Heart left ventricle (tissue), 16 donors: ENCODE data around the gene TRAIP. TPM values are rescaled to one million over a fixed set of nuclear protein-coding genes. Genes with fewer than 3 reads are reported as not detected.

Experiments used
- ATAC-seq, 4 donors: fragments of 200-7000 bp; cut with Tn5 transposase; one replicate each; pipeline ENCODE4 v1.9.1; 2020 to 2022; ENCODE audit warnings: moderate library complexity in 4 of 4, mild to moderate bottlenecking in 3 of 4, moderate number of reproducible peaks in 1 of 4
- DNase-seq, 5 donors: peaks; one replicate each; pipeline ENCODE4 v3.0.0-alpha.2; 2020
- H3K27ac ChIP-seq, 12 donors: fragments of 200-600 bp; sonication (generic) in 4 of 12; one replicate each; pipeline versions ENCODE4 v1.5.0 to v1.8.0; 2016 to 2022; ENCODE audit warnings: mild to moderate bottlenecking in 2 of 12
- H3K27me3 ChIP-seq, 9 donors: fragments of 200-600 bp; sonication (generic) in 2 of 9; one replicate each; pipeline versions ENCODE4 v1.5.1 to v1.8.0; 2016 to 2022; ENCODE audit warnings: mild to moderate bottlenecking in 3 of 9
- H3K36me3 ChIP-seq, 9 donors: fragments of 200-600 bp; sonication (generic) in 2 of 9; one replicate each; pipeline versions ENCODE4 v1.5.0 to v1.8.0; 2018 to 2022; ENCODE audit warnings: mild to moderate bottlenecking in 2 of 9
- H3K4me1 ChIP-seq, 12 donors: fragments of 200-600 bp; sonication (generic) in 4 of 12; one replicate each; pipeline versions ENCODE4 v1.5.0 to v1.8.0; 2016 to 2022; ENCODE audit warnings: mild to moderate bottlenecking in 3 of 12
- H3K4me3 ChIP-seq, 12 donors: fragments of 200-600 bp; sonication (generic) in 4 of 12; one replicate each; pipeline versions ENCODE4 v1.5.0 to v1.8.0; 2017 to 2022; ENCODE audit warnings: mild to moderate bottlenecking in 9 of 12, moderate library complexity in 4 of 12
- H3K9me3 ChIP-seq, 12 donors: fragments of 200-600 bp; sonication (generic) in 4 of 12; one replicate each; pipeline versions ENCODE4 v1.5.0 to v1.8.0; 2016 to 2022; ENCODE audit warnings: mild to moderate bottlenecking in 1 of 12
- POLR2A ChIP-seq, 2 donors: fragments of 450-650 bp; IDR thresholded peaks; one replicate each; pipeline ENCODE4 v1.6.1; 2017; ENCODE audit warnings: antibody characterized with exemption in 2 of 2, mild to moderate bottlenecking in 2 of 2, moderate library complexity in 2 of 2
- WGBS, 4 donors: extraction: QIAGEN DNeasy Blood & Tissue Kit in 2 of 4; methylation state at CpG; one replicate each; pipeline versions ENCODE4 v1.1.5 to v1.1.7; 2013 to 2018; 5-methylcytosine and 5-hydroxymethylcytosine counted together
- intact Hi-C, 10 donors: fragments of 100-400 bp; cut with DNase I; formaldehyde crosslinking; loops; one replicate each; pipeline versions ENCODE4 v1.11.1 to v1.14.2; 2022
- polyA plus RNA-seq, 2 donors: library from polyadenylated mRNA; stranded (reverse); fragments of 200-250 nt; gene quantifications; one replicate each; pipeline ENCODE4 v1.2.3, GENCODE V29; 2013
- total RNA-seq, 9 donors: library from RNA; depleted of rRNA in 2 of 9; stranded (reverse); fragments of >200 nt in 2 of 9; fragmentation: NEBNext Ultra II Directional in 3 of 9; extraction: Animal tissue kit (Norgen Biotek cat#: 25700) in 3 of 9; gene quantifications; one replicate each; pipeline versions ENCODE4 v1.1.0 to v1.2.4, GENCODE V29; 2016 to 2023
- TF ChIP-seq, protein P1 (sequence below), 12 donors: fragments of 200-600 bp; sonication (generic) in 4 of 12; IDR thresholded peaks; one replicate each; pipeline versions ENCODE4 v1.5.0 to v1.8.0; 2018 to 2022; ENCODE audit warnings: antibody characterized with exemption in 12 of 12, mild to moderate bottlenecking in 5 of 12
- donor health status: ischemic (EF 13 %, LVEDD 7.1; RV severe dilation, severe dysfunction).
- donor health status: healthy with polysubstance abuse.
- donor health status: DM: no; HTN: yes; CAD: no.
- donor health status: DM: no; HTN: no; CAD: no.
- donor health status: ischemic (EF 25% LVEDD 6.9; RV normal size, moderate dysfunction).
- donor health status: ischemic (EF 25% LVEDD 5.7; RV mildly dilated, moderate dysfunction).
- donor health status: healthy.
- donor health status: DM: yes; HTN: yes; CAD: no.
- donor health status: ischemic (EF 35%, LVEDD 5.7; RV mildly dilated, moderate dysfunction).
- donor health status: nonischemic (EF 11% LVEDD 7.7; RV severe dilation, severe dysfunction).
- donor health status: DM: yes; HTN: yes; CAD: no.
- donor health status: PGD.
- donor health status: ischemic (EF 29% LVEDD 5.4; RV normal size, mild dysfunction).
- donor health status: nonischemic (EF 23%, LVEDD 6.1; RV moderate dilation, normal function).

Gene TRAIP
- total and polyA plus RNA-seq, 11 donors, result 0.37 to 6.3 (median 0.99) TPM; not detected in 1

GRCh38 chr3:49876567-49876966 is 20.2 kb upstream of the TRAIP start:
- DNase-seq, result no peak
- no peaks in the 10 kb centered on the region for H3K36me3 ChIP-seq
- H3K9me3 ChIP-seq, result no peaks in the 10 kb centered on the region
- H3K27me3 ChIP-seq, result peaks cover 0 to 2% (median 0%) of the 10 kb centered on the region in 9 donors
- intact Hi-C loops, result no loop called here
- no peak overlapping the region for H3K4me3 ChIP-seq
- ATAC-seq, result no peak
- 83 to 89% (median 84%) methylated on average over 3 to 5 of the region's 5 CpGs for WGBS, 4 donors
- TF ChIP-seq, protein P1, sequence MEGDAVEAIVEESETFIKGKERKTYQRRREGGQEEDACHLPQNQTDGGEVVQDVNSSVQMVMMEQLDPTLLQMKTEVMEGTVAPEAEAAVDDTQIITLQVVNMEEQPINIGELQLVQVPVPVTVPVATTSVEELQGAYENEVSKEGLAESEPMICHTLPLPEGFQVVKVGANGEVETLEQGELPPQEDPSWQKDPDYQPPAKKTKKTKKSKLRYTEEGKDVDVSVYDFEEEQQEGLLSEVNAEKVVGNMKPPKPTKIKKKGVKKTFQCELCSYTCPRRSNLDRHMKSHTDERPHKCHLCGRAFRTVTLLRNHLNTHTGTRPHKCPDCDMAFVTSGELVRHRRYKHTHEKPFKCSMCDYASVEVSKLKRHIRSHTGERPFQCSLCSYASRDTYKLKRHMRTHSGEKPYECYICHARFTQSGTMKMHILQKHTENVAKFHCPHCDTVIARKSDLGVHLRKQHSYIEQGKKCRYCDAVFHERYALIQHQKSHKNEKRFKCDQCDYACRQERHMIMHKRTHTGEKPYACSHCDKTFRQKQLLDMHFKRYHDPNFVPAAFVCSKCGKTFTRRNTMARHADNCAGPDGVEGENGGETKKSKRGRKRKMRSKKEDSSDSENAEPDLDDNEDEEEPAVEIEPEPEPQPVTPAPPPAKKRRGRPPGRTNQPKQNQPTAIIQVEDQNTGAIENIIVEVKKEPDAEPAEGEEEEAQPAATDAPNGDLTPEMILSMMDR (IDR thresholded peaks at IDR 0.05), result no peak
- no peak for TF ChIP-seq POLR2A (IDR thresholded peaks at IDR 0.05)
- no peak overlapping the region for H3K27ac ChIP-seq
- H3K4me1 ChIP-seq, result peaks cover 4 to 14% (median 12%) of the 10 kb centered on the region in 12 donors

- Histone ChIP-seq H3K9me3 (no peaks in the 10 kb centered on the region), H3K4me1 (peaks cover 0 to 14% (median 11%) of the 10 kb centered on the region in 12 donors), H3K27ac (no peak overlapping the region), H3K4me3 (no peak overlapping the region), H3K36me3 (no peaks in the 10 kb centered on the region), H3K27me3 (peaks cover 10 to 28% (median 18%) of the 10 kb centered on the region in 9 donors)
- TF ChIP-seq, protein P1 (IDR thresholded peaks at IDR 0.05), result no peak
- no peak for TF ChIP-seq POLR2A (IDR thresholded peaks at IDR 0.05)
- intact Hi-C loops, result no loop called here
- 59 to 91% (median 84%) methylated on average over 6 to 8 of the region's 8 CpGs for WGBS, 4 donors
- ATAC-seq (no peak), DNase-seq (no peak)
These were observed 17.3 kb upstream of the TRAIP start for GRCh38 chr3:49873623-49874022.

GRCh38 chr3:49872801-49873281 is 16.5 kb upstream of the TRAIP start:
- Histone ChIP-seq H3K36me3 (no peaks in the 10 kb centered on the region), H3K27me3 (peaks cover 10 to 36% (median 26%) of the 10 kb centered on the region in 9 donors), H3K27ac (no peak overlapping the region), H3K4me1 (peaks cover 0 to 14% (median 11%) of the 10 kb centered on the region in 12 donors), H3K4me3 (no peak overlapping the region), H3K9me3 (no peaks in the 10 kb centered on the region)
- WGBS, 4 donors, result 77 to 89% (median 82%) methylated on average over 4 of the region's 4 CpGs
- intact Hi-C loops, result no loop called here
- DNase-seq (no peak), ATAC-seq (no peak)
- no peak for TF ChIP-seq POLR2A (IDR thresholded peaks at IDR 0.05)
- TF ChIP-seq, protein P1 (IDR thresholded peaks at IDR 0.05), result no peak

GRCh38 chr3:49871531-49872153 is 15.3 kb upstream of the TRAIP start:
- no peak overlapping the region for H3K4me3 ChIP-seq
- 52 to 60% (median 56%) methylated on average over 9 to 10 of the region's 10 CpGs for WGBS, 4 donors
- no peaks in the 10 kb centered on the region for H3K9me3 ChIP-seq
- no peak for ATAC-seq
- DNase-seq, result no peak
- no peak for TF ChIP-seq POLR2A (IDR thresholded peaks at IDR 0.05)
- TF ChIP-seq, protein P1 (IDR thresholded peaks at IDR 0.05), result no peak
- no peak overlapping the region for H3K27ac ChIP-seq
- H3K4me1 ChIP-seq, result peaks cover 0 to 14% (median 11%) of the 10 kb centered on the region in 12 donors
- no peaks in the 10 kb centered on the region for H3K36me3 ChIP-seq
- peaks cover 10 to 43% (median 30%) of the 10 kb centered on the region in 9 donors for H3K27me3 ChIP-seq
- intact Hi-C loops, result no loop called here
